Amygdala (tissue), 56 donors: Measurements from ENCODE around the gene SLC1A2.

Experiments used
- DNase-seq, 56 donors: peaks; one replicate each; lab custom pipeline; 2025; lab: John Stamatoyannopoulos, UW

Gene SLC1A2

DNA sequence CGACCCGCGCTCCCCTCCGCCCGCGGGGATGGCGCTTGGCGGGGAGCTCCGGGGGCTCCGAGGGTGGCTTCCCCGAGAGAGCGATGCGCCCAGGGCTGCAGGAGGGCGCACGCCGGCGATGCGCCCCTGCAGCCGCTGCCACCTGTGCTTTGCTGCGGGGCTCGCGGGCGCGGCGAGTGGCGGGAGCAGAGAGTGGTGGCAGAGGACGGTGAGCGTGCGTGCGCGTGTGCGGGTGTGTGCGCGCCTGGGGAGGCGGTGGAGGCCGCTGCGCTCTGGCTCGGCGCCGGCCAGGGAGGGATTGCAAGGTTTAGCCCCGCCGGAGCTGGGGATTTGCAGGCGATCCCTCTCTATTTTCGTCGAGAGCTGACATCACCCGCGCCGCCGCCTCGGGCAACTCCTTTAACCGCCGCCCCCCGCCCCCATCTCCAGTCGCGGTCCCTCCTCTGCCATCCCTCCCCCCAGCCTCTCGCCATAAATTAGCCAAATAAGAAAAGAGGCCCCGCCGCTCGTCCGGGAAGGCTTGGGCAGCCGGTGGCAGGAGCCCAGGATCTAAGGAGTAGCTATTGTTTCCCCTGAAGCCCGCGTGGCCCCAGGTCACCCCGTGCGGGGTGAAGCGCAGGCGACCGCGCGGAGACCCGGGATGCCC, at the start of gene SLC1A2:
Gene SLC1A2, minus strand, starts transcription at position 375 of the 646 bp plus-strand sequence. CDS start 592 bp downstream, outside the sequence.
- peak in 48 of 56 donors; percentile 25 to 84 (median 65) for DNase-seq

DNA sequence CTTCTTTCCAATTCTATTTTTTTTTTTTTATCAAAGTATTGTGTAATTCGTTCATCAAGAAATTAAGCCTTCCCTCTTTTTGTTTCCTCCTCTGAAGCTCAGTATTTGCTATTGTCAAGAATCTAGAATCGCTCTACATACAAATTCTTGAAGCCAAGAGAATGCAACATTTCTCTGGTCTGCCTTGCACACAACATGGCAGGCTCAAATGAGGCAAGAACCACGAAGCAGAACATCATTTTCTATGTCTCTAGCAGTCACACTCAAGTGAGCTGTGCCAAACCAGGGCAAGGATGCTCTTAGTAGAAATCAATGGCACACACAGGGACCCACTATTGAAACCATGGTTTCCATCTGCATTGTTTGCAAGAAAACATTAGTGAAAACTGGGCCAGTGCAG, 46.7 kb upstream of the SLC1A2 start:
- no peak for DNase-seq

DNA sequence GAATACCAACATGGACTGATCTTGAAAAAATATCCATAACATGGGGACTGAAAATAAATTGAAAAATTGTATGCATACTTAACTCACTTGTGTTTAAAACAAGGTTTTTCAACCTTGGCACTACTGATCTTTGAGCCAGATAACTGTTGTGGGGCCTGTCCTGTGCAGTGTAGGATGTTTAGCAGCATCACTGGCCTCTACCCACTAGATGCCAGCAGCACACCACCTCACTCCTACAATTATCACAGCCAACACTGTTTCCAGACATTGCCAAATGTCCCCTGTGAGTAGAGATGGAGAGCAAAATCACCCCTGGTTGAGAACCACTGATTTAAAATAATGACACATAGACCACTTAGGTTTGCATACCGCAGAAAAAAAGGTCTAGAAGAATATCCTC, 45.0 kb upstream of the SLC1A2 start:
- peak in 8 of 56 donors; percentile 0 to 28 (median 13) for DNase-seq

DNA sequence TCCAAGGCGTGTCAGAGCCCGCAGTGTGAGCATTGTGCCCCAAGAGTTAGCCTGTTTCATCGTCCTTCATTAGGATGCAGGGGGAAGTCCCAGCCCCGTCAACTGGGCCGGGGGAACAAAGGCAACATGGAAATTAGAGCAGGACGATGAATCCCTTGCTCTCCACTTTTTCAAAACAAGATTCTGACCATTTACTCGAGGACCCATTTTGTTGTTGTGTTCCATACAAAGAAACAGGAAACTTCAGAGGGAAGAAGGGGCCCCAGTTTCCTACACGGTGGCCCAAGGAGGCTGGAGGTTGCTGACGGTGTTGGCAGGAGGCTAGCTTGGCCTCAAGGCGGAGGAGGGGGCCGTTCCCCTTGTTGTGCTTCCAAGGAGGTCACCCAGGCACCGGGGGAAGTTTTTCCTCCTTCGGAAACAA, 44.0 kb upstream of the SLC1A2 start:
- peak in 35 of 56 donors; percentile 17 to 86 (median 49) for DNase-seq

DNA sequence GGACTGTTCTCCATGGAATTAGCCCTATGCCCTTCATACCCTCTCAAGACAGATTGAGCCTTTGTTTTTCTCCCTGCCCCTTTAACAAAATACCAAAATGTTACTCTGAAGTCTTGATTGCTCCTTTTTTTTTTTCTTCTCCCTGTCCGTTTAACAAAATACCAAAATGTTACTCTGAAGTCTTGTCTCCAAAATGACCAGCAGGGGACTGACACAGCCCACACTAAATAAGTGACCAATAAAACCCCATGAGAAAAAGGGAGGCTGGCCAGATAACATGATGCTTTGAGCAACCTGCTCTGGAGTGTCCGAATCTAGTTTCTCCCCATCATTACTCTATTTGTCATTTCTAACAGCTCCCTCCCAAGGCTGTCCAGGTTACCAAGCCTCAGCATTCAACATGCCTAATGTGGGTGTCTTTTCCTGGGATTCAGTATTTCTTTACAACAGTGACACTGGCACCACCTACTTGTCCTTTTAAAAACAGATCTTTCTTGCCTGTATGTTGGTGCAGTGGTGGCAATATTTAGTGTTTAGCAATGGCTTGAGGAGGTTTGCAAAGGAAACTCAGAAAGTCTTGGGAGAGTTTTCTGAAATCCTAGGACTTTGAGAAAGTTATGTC, 42.7 kb upstream of the SLC1A2 start:
- no peak for DNase-seq

DNA sequence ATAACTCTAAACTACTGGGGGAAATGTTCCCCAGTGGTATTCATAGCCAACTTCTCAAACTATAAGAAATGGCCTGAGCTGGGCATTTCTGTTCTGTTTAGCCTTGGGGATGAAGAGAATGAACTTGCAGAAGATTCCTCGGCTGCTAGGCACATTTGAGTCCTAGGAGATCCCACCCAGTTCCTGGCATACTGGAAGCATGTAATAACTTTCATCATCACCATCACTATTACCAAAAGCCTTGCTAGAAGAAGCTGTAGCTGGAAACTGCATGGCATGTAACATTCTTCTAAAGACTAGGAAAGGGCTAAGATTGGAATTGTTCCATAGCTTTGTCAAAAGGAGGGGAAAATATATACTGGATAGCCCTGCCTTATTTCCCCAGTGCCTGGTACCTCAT, 40.1 kb upstream of the SLC1A2 start:
- DNase-seq = no peak

DNA sequence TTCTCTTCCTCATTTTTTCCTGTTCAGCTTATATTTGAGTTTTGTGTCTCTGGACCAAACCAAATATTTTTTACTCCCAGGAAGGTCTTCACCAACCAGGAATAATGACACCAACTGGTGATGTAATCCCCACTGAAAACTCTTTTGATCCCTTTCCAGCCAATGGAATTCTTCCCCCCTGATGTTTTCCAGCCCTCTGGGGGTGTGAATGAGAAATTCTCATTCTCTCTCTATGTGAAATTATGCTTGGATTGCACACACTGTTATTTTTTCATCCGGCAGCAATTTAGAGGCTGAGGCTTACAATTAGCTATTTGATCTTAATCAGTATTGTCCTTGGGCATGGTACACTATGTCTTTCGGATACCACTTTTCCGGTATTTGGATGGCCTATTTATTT, 39.5 kb upstream of the SLC1A2 start:
- peak in 2 of 56 donors; percentile 11 to 15 for DNase-seq

DNA sequence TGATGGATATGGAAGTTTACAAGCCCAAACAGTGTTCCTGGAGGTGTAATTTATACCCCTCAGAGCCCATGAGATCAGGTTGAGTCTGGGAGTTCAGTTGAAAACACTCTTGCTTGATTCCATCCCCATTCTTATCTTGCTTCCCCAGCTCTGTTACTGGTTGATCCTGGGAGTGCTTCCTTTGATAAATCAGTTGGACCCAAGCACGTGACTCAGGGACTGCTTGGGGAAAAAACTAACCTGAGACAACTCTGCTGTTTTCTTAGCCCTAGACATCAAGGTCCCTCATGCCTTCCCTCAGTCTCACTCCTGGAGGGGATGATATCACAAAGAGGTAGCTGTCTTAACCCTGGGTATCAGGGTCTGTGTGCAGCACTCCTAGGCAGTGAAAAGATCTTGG, 35.0 kb upstream of the SLC1A2 start:
- DNase-seq = no peak

DNA sequence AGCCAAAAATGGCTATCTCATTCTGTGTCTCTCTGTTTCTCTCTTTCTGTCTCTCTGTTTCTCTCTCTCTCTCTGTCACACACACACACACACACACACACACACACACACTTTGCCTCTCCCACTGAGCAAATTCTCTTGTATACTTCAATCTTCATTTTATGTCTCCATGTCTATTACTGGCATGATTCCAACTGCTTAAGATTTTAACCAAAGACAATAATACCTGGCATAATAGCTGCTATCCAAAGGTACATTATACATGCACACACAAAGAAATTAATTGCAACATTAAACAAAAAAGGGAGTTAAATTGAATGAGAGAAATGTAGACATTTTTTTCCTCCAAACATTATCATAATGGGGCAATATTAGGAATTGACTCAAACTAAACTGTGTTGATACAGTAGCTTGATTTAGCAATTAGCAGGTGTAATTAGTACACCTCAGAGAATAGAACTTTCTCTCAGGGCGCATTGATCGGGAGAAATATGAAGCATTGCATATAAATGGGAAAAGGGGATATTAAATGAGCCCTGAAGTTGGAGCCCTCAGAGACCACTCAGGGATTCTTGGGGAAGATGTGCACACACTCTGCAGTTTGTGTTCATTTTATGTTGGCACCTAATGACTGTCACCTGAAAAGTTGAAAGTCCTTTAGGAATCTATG, 17.4 kb upstream of the SLC1A2 start:
- no peak for DNase-seq

DNA sequence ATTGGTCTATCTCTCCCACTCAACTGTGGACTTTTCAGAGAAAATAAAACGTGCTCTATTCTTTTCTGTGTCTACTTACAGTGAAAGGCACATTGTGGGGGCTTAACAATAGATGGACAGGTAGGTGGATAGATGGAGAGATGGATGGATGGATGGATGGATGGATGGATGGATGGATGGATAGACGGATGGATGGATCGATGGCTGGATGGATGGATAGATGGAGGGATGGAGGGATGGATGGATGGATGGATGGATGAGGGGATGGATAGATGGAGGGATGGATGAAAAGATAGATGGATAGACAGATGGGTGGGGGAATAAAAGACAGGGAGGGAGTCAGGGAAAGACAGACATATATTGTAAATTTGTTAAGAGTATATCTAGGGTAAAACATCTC, 14.2 kb upstream of the SLC1A2 start:
- DNase-seq = no peak

DNA sequence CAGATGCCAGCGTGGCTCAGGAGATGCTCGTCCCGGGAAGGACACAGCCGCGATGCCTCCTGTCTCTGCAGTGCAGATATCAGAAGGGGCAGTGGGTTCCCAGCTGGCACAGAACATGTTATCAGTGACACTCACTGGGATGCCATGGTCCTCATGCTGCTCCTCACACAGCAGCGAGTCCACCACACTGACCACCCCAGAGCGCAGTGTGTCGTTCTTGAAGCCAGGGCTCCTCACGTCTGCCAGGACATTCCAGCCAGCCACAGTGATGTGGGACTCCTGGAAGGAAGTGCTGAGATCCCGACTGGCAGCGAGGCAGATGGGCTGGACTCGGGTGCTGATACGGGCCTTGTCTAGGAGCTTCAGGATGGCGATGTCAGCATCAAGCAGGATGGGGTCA, 13.1 kb upstream of the SLC1A2 start:
- no peak for DNase-seq

DNA sequence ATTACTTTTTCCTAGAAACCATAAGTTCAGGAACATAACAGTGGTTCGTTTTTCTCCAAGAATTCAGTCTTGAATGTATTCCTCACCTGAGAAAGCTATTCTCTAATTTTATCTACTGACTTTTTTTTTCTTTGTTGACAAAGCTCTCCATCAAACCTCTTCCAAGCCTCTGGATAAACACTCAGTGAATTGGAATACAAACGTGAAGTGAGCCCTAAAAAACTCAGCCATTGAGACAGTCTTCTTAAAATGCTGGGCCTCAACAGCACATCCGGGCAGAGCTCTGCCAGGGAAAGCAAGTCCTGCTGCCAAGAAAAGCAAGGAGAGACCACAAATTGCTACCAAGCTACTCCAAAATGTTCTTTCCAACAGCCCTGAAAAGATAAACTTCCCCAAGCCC, 7.7 kb upstream of the SLC1A2 start:
- peak in 21 of 56 donors; percentile 12 to 68 (median 32) for DNase-seq

DNA sequence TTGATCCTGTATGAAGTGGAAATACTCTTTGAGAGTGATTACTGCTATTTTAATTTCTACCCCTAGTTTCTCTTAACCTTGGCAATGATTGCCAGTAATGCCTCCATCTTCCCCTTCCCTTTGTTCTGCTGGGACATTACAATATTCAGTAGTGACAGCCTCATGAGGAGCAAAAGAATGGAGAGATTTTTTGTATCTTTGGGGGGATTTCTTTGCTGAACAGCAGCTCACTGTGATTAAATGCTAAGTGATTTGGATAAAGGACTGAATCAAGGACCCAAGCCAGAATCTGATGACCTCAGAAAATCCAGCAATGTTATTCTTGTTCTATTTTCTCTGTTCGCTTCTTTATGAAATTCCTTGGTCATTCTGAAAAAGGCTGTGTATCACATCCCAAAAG, 7.0 kb upstream of the SLC1A2 start:
- DNase-seq = no peak

DNA sequence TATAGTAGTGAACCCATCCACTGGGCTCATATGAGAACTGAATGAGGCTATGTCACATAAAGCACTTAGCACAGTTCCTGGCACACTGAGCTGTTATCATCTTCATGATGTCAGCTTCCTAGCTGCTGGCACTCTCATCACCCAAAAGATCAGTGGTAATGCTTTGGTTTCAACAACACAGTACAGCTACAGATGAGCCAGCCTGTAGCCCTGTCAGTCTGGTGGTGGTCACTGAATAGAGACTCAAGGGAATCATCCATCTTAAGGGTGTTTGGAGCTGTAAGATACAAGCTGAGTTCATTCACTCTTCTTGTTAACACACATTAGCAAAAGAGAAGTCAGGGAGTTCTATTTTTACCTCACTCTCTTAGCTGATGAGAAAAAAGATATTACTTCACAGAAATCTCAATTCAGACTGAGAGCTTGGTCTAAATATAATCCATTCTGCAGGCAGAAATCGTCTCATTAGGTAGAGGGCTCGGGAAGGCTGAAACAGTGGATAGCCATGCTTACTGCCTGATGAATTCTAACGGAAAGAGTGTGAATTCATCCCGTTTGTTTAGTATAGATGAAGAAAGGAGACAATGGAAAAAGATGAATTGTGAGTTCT, 6.3 kb upstream of the SLC1A2 start:
- no peak for DNase-seq

DNA sequence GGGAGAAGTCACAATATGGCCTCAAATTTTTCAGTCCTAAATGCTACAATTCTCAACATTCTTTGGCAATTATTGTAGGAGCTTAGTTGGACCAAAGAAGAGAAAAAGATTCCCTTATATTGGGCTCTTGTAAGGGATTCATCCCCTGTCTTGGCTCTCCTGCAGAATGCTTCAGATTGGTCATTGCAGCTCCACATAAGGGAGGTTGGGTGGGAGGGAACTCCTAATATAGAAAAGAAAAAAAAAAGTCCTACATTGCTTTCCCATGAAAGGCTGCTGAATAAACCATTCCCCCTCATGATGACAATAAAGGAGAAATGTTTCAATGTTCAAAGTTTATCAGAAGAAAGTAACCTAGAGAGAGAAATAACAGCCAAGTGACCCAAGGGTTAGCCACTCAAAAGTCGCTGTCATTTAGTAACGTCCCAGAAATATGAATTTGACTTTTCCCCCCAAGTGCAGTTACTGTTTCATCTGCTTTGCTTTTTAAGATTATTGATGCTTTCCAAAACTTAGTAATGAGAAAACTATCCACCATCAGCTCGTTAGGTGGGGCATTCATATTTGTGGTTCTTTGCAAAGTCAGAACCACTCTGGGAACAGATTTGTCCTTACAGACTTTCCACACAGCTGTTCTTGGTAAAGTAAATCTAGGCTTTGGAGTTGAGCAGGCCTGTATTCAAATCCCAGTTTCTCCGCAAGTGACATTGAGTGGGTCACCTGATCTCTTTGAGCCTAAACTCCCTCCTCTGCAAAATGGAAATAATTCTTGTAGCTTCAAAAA, 5.0 kb upstream of the SLC1A2 start:
- DNase-seq = no peak

DNA sequence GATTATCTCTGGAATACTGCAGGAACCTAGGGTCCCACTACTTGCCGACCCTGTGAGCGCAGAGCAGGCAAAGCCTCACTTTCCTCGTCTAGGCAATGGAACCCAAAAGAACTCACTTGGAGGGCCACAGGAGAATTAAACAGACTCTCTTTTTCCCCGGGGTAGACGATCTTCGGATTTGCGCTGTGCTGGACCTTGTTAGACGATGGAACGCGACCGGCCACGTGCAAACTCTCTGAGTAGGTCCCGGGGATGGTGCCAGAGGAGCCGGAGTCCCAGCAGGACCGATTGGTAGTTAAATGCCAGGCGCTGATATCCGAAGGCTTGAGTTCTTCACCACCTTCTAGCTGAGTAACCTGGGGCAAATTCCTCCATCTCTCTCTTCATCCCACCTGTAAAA, 1.0 kb upstream of the SLC1A2 start:
- peak in 4 of 56 donors; percentile 18 to 47 (median 34) for DNase-seq

DNA sequence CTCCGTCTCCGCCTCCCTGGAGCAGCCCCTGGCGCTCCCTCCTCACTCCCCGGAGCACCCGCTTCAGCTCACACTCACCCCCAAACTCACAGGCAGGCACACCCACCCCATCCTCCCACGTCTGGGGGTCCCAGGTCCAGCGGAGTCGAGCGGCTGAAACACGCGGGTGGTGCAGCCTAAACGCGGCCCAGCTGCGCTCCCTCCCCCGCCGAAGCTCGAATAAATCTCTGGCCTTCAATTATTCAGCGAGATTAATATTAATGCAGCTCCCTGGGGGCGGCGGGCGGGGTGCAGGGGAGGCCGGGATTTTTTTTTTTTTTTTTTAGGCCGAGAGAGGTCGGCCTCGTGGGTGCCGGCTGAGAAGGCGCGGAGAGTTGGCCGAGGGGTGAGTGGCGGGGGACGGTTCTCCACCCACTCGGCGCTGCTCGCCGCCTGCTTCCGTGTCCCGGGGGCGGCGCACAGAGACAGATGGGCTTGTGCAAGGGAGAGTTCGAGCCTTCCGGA, 524 bp upstream of the SLC1A2 start:
- peak in 20 of 56 donors; percentile 19 to 72 (median 53) for DNase-seq

DNA sequence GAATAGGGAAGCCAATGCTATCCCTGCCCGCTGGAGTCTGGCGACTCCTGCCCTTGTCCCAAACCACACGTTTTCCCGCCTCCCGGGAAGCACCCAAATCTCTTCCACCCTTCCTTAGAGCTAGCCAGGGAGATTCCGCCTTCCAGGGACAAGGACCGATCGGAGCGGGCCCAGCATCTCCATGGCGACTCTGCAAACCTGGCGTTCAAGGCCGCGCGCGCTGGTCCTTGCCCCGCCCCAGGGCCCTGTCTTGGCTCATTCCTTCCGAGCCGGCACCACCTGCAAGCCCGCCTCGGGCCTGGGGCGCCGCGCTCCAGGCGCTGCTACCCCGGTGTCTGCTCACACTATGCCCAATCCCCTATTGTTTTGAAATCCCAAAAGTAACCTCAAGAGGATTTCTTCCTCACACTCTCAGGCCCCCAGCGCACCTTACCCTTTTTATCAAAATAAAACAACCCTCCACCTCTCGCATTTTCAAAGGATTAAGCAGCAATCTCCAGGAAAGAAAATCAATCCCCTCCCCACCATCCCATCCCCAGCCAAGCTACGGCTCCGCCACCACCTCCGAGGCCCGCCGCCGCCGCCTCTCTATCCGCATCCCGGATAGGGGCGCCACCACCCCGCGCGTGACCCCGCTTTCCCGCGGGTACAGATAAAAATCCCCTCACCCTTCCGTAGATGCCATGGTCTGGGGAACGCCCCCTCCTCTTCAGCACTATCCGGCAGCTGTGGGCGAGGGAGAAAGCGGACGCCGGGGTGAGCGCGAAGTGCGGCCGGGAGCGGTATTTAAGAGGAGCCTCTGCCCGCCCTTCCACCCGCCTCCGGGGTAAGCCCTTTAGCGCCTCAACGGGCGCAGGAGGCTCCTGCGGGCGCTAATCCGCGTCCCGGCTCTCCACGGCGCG, 825 bp downstream of the SLC1A2 start:
- peak in 11 of 56 donors; percentile 11 to 40 (median 22) for DNase-seq

DNA sequence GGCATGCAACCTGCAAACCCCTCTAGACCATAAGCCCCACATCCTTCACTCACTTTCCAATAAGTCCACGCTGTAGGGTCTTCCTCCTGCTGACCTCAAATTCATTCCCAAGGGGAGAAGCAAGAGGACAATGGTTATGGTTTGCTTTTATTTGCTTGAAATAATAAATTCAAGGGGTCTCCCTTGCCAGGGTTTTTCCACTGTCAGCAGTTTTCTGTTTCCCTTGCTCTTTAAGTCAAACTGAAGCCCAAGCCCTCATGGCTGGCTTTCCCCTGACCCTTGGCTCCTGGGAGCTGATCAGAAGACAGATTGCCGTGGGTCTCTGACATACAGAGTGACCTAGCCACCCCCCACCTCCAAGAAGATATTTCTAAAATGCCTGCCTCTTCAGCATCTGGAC, 3.9 kb downstream of the SLC1A2 start:
- no peak for DNase-seq
